K562 (cell line): Measurements from ENCODE around the gene CDYL. TPM values are rescaled to one million over a fixed set of nuclear protein-coding genes. Genes with fewer than 3 reads are reported as not detected.
A peak's percentile ranks its signal among the peaks of the same experiment; 100 is the strongest.

ENCODE experiments used
- ATAC-seq: fragments of 200-7000 bp; cut with Tn5 transposase; 3 replicates; pipeline ENCODE4 v1.9.1; 2020; ENCODE audit warnings: moderate library complexity
- BruUV-seq: library from RNA; stranded (reverse); fragments of 400-500 nt; replicated peaks from 2 replicates; lab custom pipeline; 2021; lab: Mats Ljungman, UMichigan
- CTCF ChIA-PET: fragments of 300-600 bp; formaldehyde crosslinking; extraction: SDS; loops from one replicate; lab custom pipeline; 2021; ENCODE audit warnings: low intra/inter-chr PET ratio; lab: Yijun Ruan, JAX
- POLR2A ChIA-PET: fragments of 300-600, 350-650 bp; sonication (Branson Sonifier 250); formaldehyde crosslinking; extraction: SDS; loops from one replicate; lab custom pipeline; 2021; ENCODE audit warnings: antibody characterized with exemption, inconsistent platforms; lab: Yijun Ruan, JAX
- DNase-seq, 4 experiments: peaks; one replicate each; pipeline versions ENCODE4 v3.0.0 to v3.0.0-alpha.2; 2011 to 2018; ENCODE audit warnings: low spot score in 3 of 4, mixed read lengths in 3 of 4; ENCODE audit errors: extremely low read depth in 1 of 4
- FAIRE-seq: peaks from 2 replicates; lab custom pipeline; 2011; peaks lifted over from hg19 to GRCh38; lab: Jason Lieb, UNC
- H2AFZ ChIP-seq: 2 replicates; pipeline ENCODE4 v1.6.0; 2011; ENCODE audit warnings: low read depth, low read length, control low read depth, inconsistent platforms
- H3K27ac ChIP-seq: fragments of 200-600 bp; 3 replicates; pipeline ENCODE4 v1.8.0; 2011; ENCODE audit warnings: low read depth, mild to moderate bottlenecking, control low read depth, inconsistent platforms, low read length, moderate library complexity, mixed read lengths; ENCODE audit errors: extremely low read depth
- H3K27me3 ChIP-seq, 2 experiments: fragments of 300-600 bp in 1 of 2; 2 replicates in 1 of 2; 3 replicates in 1 of 2; pipeline versions ENCODE4 v1.6.0 to v1.8.0; 2011; ENCODE audit warnings: inconsistent platforms in 2 of 2, low read length in 2 of 2, mild to moderate bottlenecking in 1 of 2, mixed read lengths in 1 of 2, moderate library complexity in 1 of 2; ENCODE audit not compliant: control insufficient read depth in 2 of 2, insufficient read depth in 2 of 2
- H3K36me3 ChIP-seq: fragments of 300-600 bp; 3 replicates; pipeline ENCODE4 v1.8.0; 2011; ENCODE audit warnings: mild to moderate bottlenecking, low read length, inconsistent platforms; ENCODE audit not compliant: control insufficient read depth, insufficient read depth
- H3K4me1 ChIP-seq, 2 experiments: fragments of 200-600 bp in 1 of 2; replicated peaks in 1 of 2; 2 replicates in 1 of 2; 3 replicates in 1 of 2; pipeline versions ENCODE4 v1.5.1 to v1.8.0; 2011; ENCODE audit warnings: inconsistent platforms in 2 of 2, low read length in 2 of 2, mild to moderate bottlenecking in 1 of 2, mixed read lengths in 1 of 2, moderate library complexity in 1 of 2; ENCODE audit not compliant: control insufficient read depth in 2 of 2, insufficient read depth in 2 of 2
- H3K4me2 ChIP-seq: 2 replicates; pipeline ENCODE4 v1.6.1; 2011; ENCODE audit warnings: low read length, control low read depth, inconsistent platforms, mixed read lengths; ENCODE audit not compliant: insufficient read depth
- H3K4me3 ChIP-seq: fragments of 200-600 bp; sonication (generic), shearing (Covaris generic); 2 replicates; pipeline ENCODE4 v1.5.1; 2016; ENCODE audit warnings: control low read depth, inconsistent platforms
- H3K79me2 ChIP-seq: fragments of 200-600 bp; 3 replicates; pipeline ENCODE4 v1.8.0; 2011; ENCODE audit warnings: low read length, inconsistent platforms; ENCODE audit not compliant: control insufficient read depth, insufficient read depth
- H3K9ac ChIP-seq, 2 experiments: 2 replicates each; pipeline versions ENCODE4 v1.6.0 to v1.6.1; 2011; ENCODE audit warnings: low read depth in 2 of 2, low read length in 2 of 2, control low read depth in 1 of 2, inconsistent platforms in 1 of 2, mild to moderate bottlenecking in 1 of 2, mixed read lengths in 1 of 2; ENCODE audit not compliant: insufficient read depth in 1 of 2
- H3K9me1 ChIP-seq: one replicate; pipeline ENCODE4 v1.6.0; 2011; ENCODE audit warnings: inconsistent platforms, mild to moderate bottlenecking, low read length, moderate library complexity; ENCODE audit not compliant: control insufficient read depth, insufficient read depth
- H3K9me3 ChIP-seq: replicated peaks from 2 replicates; pipeline ENCODE4 v1.5.1; 2011; ENCODE audit warnings: low read depth, low read length, inconsistent platforms; ENCODE audit not compliant: control insufficient read depth, insufficient read depth
- H4K20me1 ChIP-seq: replicated peaks from 2 replicates; pipeline ENCODE4 v1.6.1; 2011; ENCODE audit warnings: low read length, inconsistent platforms, mixed read lengths; ENCODE audit not compliant: control insufficient read depth, insufficient read depth
- CBFA2T3 ChIP-seq: fragments of 450-650 bp; IDR thresholded peaks from 2 replicates; pipeline ENCODE4 v1.6.1; 2017
- DACH1 ChIP-seq: fragments of 450-650 bp; IDR thresholded peaks from 2 replicates; pipeline ENCODE4 v1.6.1; 2018; ENCODE audit not compliant: partially characterized antibody
- HMGN3 ChIP-seq: IDR thresholded peaks from 2 replicates; pipeline ENCODE4 v1.6.1; 2011; ENCODE audit warnings: borderline replicate concordance, low read depth, mild to moderate bottlenecking, mixed read lengths, low read length; ENCODE audit not compliant: insufficient read length; ENCODE audit errors: extremely low read depth
- KAT2B ChIP-seq: IDR thresholded peaks from one replicate; pipeline ENCODE4 v1.6.1; 2012; ENCODE audit warnings: low read depth, mild to moderate bottlenecking, control low read depth, inconsistent platforms, low read length, moderate library complexity
- LEF1 ChIP-seq: fragments of 450-650 bp; IDR thresholded peaks from 2 replicates; pipeline ENCODE4 v1.6.1; 2016; ENCODE audit warnings: mild to moderate bottlenecking
- MYNN ChIP-seq, 2 experiments: sonication (generic); formaldehyde crosslinking in 1 of 2; IDR thresholded peaks; 2 replicates each; pipeline versions ENCODE4 v1.5.0 to v1.6.1; 2016 to 2020; ENCODE audit warnings: antibody characterized with exemption in 1 of 2, missing genetic modification reagents in 1 of 2
- NFATC3 ChIP-seq: fragments of 450-650 bp; IDR thresholded peaks from 2 replicates; pipeline ENCODE4 v1.6.1; 2017; ENCODE audit warnings: mild to moderate bottlenecking
- PHB2 ChIP-seq: fragments of 450-650 bp; IDR thresholded peaks from 2 replicates; pipeline ENCODE4 v1.6.1; 2017; ENCODE audit warnings: low read depth
- SMARCA5 ChIP-seq: fragments of 450-650 bp; IDR thresholded peaks from 2 replicates; pipeline ENCODE4 v1.6.1; 2016
- U2AF1 ChIP-seq: fragments of 200-400 bp; formaldehyde crosslinking; optimal IDR thresholded peaks from 2 replicates; pipeline ENCODE3; 2017; ENCODE audit warnings: mild to moderate bottlenecking, low read depth, low read length, moderate library complexity
- ZNF282 ChIP-seq: sonication (generic); formaldehyde crosslinking; IDR thresholded peaks from 2 replicates; pipeline ENCODE4 v1.8.1; 2023; ENCODE audit warnings: missing genetic modification reagents
- WGBS: fragments of 100-300 bp; shearing (Covaris generic); methylation state at CpG from one replicate; pipeline ENCODE4 v1.1.6; 2016; ENCODE audit warnings: low coverage, mixed read lengths; ENCODE audit not compliant: insufficient coverage; ENCODE audit errors: missing lambda C conversion rate; 5-methylcytosine and 5-hydroxymethylcytosine counted together
- in situ Hi-C: fragments of 300-500 bp; cut with MboI; formaldehyde crosslinking; loops from 4 replicates; pipeline ENCODE4 v1.15.0; 2018; ENCODE audit warnings: inconsistent platforms, mixed read lengths
- intact Hi-C: fragments of 100-400 bp; cut with micrococcal nuclease; formaldehyde crosslinking; loops from 2 replicates; pipeline ENCODE4 v1.14.2; 2022
- polyA plus RNA-seq, 8 experiments: library from polyadenylated mRNA; depleted of rRNA in 4 of 8; stranded (reverse) in 5 of 8; unstranded in 3 of 8; fragments of >200 nt; fragmentation: Nextera tagmentation in 2 of 8; fragmentation: Illumina TruSeq in 1 of 8; extraction: Ambion mirVana in 2 of 8; extraction: Trizol in 1 of 8; gene quantifications; 2 replicates each; pipeline versions ENCODE4 v1.2.1 to v1.2.3, GENCODE V29; 2011 to 2014; ENCODE audit warnings: inconsistent platforms in 1 of 8, missing spikeins in 1 of 8
- total RNA-seq, 7 experiments: library from RNA; depleted of rRNA in 6 of 7; stranded (reverse); fragments of >200 nt in 6 of 7; fragmentation: Illumina TruSeq in 2 of 7; extraction: Trizol in 2 of 7; gene quantifications; 2 replicates each; pipeline versions ENCODE4 v1.2.1 to v1.2.3, GENCODE V29; 2011 to 2021; ENCODE audit warnings: low replicate concordance in 1 of 7

Gene CDYL
- total and polyA plus RNA-seq, 9 of the 15 experiments (the other 6 are each of a cell fraction or from before 2014, with no cell fraction given) = 8.1 to 45.8 (median 40.8) TPM

DNA sequence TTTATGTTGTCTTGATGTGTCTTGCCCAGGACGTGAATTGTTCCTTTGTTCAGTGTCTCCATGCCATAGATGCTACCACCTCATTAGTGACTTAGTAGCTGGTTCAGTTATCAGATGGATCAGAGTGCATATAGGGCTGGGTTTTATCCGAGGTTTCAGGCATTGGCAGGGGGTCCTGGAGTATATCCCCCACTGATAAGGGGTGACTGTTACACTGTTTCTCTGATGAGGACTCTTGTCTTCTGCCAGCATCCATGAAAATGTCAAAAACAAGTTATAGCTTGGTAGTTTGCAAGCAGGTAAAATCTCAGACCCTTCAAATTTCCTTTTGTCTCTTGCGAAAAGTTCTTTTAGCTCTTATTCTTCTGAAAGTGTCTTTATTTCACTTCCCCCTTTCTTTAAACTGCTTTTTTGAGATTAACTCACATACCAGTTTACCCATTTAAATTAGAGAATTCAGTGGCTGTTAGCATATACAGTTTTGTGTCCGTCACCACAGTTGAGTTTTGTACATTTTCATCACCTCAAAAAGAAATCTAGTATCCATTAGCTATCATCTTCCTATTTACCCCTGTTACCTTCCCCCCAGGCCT, 109.2 kb downstream of the CDYL start:
- TF ChIP-seq KAT2B (no peak), NFATC3 (no peak), PHB2 (no peak), DACH1 (no peak), CBFA2T3 (0 out of 2 replicates have a peak, but pooled peaks have one; percentile 17), ZNF282 (no peak)
- Histone ChIP-seq H4K20me1 (peaks cover 39% of the 10 kb centered on the region), H3K4me2 (no peak overlapping the region), H3K79me2 (peaks cover 97% of the 10 kb centered on the region), H3K9me1 (peaks cover 3% of the 10 kb centered on the region), H3K36me3 (no peaks in the 10 kb centered on the region), H3K4me1 (no peaks in the 10 kb centered on the region), H3K4me3 (no peak overlapping the region), H3K9ac (no peak overlapping the region), H2AFZ (no peak overlapping the region), H3K9me3 (no peaks in the 10 kb centered on the region), H3K27ac (no peak overlapping the region), H3K27me3 (no peaks in the 10 kb centered on the region)
- ATAC-seq (no peak), DNase-seq (no peak), FAIRE-seq (peak; percentile 26)
- BruUV-seq = no TSS peak
- intact Hi-C loops (no loop called here), in situ Hi-C loops (no loop called here)
- ChIA-PET CTCF (no interaction called here), POLR2A (interaction anchor here (0.7 to 2.4 kb wide), 4 partner anchors 9 to 26 kb away, joined by 3 to 13 read pairs (median 3); no protein-coding TSS in a partner anchor)
- WGBS = 61% methylated on average over 4 of the region's 4 CpGs

DNA sequence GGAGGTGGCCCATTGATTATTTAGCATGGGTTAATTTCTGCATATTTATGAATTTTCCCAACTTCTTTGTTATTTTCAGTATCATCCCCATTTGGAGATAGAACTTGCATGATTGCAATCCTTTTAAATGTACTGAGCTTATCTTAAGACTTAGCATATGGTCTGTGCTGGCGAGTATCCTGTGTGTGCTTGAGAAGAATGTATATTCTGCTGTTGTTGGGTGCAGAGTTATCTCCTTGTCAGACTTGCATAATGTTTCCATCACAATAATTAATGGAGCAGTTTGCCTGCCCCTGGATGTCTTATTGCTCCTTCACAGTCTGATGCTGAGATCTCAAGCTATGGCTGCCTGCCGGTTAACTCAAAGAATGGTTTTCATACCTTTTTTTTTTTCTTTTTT, 112.6 kb downstream of the CDYL start:
- DNase-seq (no peak), ATAC-seq (no peak), FAIRE-seq (no peak)
- TF ChIP-seq SMARCA5 (no peak), MYNN (IDR thresholded peaks at IDR 0.05) (no peak), MYNN (CRISPR knock-in tag; IDR thresholded peaks at IDR 0.05) (no peak), LEF1 (no peak), U2AF1 (no peak), HMGN3 (no peak)
- peaks cover 15% of the 10 kb centered on the region; the same call in 2 of the 3 replicates for H3K36me3 ChIP-seq
- no peak overlapping the region for H3K27ac ChIP-seq
- no peaks in the 10 kb centered on the region for H3K9me3 ChIP-seq
- in situ Hi-C loops = no loop called here
- POLR2A ChIA-PET = interaction anchor here (1.6 kb wide), 1 partner anchor 13 kb away, joined by 4 read pairs; no protein-coding TSS in a partner anchor
- BruUV-seq = no TSS peak
- no peak overlapping the region for H3K4me2 ChIP-seq
- H3K9me1 ChIP-seq = peaks cover 3% of the 10 kb centered on the region
- no peak overlapping the region for H2AFZ ChIP-seq
- 81% methylated on average over 2 of the region's 2 CpGs for WGBS
- H4K20me1 ChIP-seq = peaks cover 13% of the 10 kb centered on the region; the same call in 1 of the 2 replicates
- H3K9ac ChIP-seq = no peak overlapping the region
- no peaks in the 10 kb centered on the region for H3K27me3 ChIP-seq
- peaks cover 74% of the 10 kb centered on the region for H3K79me2 ChIP-seq
- CTCF ChIA-PET = no interaction called here
- H3K4me3 ChIP-seq = no peak overlapping the region
- no peaks in the 10 kb centered on the region for H3K4me1 ChIP-seq
- intact Hi-C loops = no loop called here
